Kidney tubule cell (primary cell): Measurements from ENCODE around the gene OLIG1.

Experiments used
- DNase-seq: peaks from one replicate; pipeline ENCODE4 v3.0.0-alpha.2; 2018; ENCODE audit warnings: low spot score

The OLIG1 gene, protein sequence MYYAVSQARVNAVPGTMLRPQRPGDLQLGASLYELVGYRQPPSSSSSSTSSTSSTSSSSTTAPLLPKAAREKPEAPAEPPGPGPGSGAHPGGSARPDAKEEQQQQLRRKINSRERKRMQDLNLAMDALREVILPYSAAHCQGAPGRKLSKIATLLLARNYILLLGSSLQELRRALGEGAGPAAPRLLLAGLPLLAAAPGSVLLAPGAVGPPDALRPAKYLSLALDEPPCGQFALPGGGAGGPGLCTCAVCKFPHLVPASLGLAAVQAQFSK

GRCh38 chr21:33069994-33070743 is at the start of gene OLIG1:
OLIG1 (plus strand) TSS chr21:33070141; CDS start chr21:33070247, 106 bp downstream.
- peak; percentile 62 for DNase-seq

GRCh38 chr21:33020558-33021100 is 49.3 kb upstream of the OLIG1 start:
- no peak for DNase-seq

DNA sequence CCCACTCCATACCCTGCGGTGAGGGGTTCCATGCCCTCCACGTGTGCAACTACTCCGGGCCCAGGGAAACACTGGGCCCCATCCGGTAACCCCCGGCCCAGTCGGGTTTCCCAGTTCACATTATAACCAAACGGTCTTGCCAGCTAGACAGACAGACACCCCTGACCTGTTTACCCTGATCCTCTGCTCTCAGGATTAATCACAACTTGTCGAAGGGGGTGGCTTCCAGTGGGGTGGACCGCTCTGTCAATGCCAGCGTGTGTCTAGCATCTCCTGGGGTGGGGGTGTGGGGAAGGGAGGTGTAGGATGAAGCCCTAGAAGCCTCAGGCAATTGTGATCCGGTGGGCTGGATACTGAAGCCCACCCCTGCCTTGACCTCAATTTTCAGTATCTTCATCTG is 48.8 kb upstream of the OLIG1 start:
- DNase-seq, result no peak

- DNase-seq, result no peak
Measured at GRCh38 chr21:33021667-33022066, 48.3 kb upstream of the OLIG1 start.

DNA sequence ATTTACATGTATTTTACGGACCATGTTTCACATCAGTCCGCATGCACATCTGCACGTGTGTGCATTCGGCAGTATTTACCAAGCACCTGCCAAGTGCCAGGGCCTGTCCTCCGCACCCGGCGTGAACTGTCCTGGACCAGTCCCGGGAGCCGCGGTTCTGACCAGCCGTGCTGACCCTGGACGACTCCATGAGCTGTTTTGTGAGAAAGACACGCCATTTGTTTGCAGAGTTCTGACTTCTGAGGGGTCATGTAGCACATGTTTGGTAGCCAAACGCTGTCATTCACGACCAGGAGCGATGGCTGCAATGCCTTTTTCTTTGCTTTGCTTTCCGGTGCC is 47.5 kb upstream of the OLIG1 start:
- DNase-seq, result no peak

DNA sequence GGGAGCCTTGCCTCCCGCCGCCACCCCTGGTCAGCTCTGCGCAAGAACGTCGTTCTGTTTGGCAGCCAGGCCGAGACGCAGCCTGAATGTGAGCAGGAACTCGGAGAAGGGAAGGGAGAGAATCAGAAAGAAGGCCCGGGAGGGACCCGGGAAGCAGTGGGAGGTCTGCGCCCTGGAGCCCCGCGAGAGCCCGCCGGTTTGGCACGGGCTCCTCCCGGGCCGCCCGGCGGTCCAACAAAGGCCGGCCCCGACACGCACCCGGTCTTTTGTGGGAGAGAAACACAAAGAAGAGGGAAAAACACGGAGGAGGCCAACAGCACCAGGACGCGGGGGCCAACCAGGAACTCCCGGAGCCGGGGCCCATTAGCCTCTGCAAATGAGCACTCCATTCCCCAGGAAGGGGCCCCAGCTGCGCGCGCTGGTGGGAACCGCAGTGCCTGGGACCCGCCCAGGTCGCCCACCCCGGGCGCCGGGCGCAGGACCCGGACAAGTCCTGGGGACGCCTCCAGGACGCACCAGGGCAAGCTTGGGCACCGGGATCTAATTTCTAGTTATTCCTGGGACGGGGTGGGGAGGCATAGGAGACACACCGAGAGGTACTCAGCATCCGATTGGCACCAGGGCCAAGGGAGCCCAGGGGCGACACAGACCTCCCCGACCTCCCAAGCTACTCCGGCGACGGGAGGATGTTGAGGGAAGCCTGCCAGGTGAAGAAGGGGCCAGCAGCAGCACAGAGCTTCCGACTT is 46.9 kb upstream of the OLIG1 start:
- no peak for DNase-seq

- no peak for DNase-seq
Measured at GRCh38 chr21:33023574-33024200, 46.3 kb upstream of the OLIG1 start.

- no peak for DNase-seq
Measured at GRCh38 chr21:33024201-33025103, 45.5 kb upstream of the OLIG1 start.

DNA sequence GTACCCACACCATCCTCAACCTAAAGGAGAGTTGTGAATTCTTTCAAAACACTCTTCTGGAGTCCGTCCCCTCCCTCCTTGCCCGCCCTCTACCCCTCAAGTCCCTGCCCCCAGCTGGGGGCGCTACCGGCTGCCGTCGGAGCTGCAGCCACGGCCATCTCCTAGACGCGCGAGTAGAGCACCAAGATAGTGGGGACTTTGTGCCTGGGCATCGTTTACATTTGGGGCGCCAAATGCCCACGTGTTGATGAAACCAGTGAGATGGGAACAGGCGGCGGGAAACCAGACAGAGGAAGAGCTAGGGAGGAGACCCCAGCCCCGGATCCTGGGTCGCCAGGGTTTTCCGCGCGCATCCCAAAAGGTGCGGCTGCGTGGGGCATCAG is 44.8 kb upstream of the OLIG1 start:
- no peak for DNase-seq

GRCh38 chr21:33025489-33026442 is 44.2 kb upstream of the OLIG1 start, which contains the start of gene OLIG2:
OLIG2 (plus strand) TSS chr21:33025935; CDS start chr21:33026863, 928 bp downstream.
- DNase-seq, result peak; percentile 23

- DNase-seq, result no peak
Measured at GRCh38 chr21:33026443-33026858, 43.5 kb upstream of the OLIG1 start.

DNA sequence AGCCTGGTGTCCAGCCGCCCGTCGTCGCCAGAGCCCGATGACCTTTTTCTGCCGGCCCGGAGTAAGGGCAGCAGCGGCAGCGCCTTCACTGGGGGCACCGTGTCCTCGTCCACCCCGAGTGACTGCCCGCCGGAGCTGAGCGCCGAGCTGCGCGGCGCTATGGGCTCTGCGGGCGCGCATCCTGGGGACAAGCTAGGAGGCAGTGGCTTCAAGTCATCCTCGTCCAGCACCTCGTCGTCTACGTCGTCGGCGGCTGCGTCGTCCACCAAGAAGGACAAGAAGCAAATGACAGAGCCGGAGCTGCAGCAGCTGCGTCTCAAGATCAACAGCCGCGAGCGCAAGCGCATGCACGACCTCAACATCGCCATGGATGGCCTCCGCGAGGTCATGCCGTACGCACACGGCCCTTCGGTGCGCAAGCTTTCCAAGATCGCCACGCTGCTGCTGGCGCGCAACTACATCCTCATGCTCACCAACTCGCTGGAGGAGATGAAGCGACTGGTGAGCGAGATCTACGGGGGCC is 43.0 kb upstream of the OLIG1 start:
- DNase-seq, result no peak

- no peak for DNase-seq
Measured at GRCh38 chr21:33027401-33028286, 42.3 kb upstream of the OLIG1 start.

DNA sequence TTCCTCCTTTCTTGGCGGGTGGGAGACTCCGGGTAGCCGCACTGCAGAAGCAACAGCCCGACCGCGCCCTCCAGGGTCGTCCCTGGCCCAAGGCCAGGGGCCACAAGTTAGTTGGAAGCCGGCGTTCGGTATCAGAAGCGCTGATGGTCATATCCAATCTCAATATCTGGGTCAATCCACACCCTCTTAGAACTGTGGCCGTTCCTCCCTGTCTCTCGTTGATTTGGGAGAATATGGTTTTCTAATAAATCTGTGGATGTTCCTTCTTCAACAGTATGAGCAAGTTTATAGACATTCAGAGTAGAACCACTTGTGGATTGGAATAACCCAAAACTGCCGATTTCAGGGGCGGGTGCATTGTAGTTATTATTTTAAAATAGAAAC is 41.7 kb upstream of the OLIG1 start:
- DNase-seq, result no peak

- no peak for DNase-seq
Measured at GRCh38 chr21:33028773-33029384, 41.1 kb upstream of the OLIG1 start.

GRCh38 chr21:33029385-33029921 is 40.5 kb upstream of the OLIG1 start:
- no peak for DNase-seq

GRCh38 chr21:33029975-33030461 is 39.9 kb upstream of the OLIG1 start:
- DNase-seq, result no peak

DNA sequence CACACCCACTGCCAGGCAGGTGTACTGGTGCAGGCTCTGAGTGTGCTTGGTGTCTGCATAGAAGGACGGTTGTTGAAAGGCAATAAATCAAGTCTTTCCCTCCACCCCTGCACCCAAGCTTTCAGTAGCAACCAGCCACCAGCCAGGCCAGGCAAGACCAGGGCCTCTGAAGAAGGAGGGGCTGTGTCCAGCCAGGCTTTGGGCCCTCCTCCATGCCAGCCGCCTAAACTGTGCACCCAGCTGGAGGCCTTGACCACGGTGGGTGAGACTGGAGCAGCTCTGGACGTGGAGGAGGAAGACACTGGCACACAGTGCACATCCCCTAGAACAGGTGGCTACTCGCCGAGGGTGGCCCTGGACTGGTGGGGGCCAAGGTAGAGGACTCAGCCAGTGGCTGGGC is 39.3 kb upstream of the OLIG1 start:
- no peak for DNase-seq
